ENCODE results near the gene PPFIBP1. TPM values are rescaled to one million over a fixed set of nuclear protein-coding genes. Genes with fewer than 3 reads are reported as not detected.

PPFIBP1 gene
- total and polyA plus RNA-seq, 2 of the 8 experiments (the other 6 are each of a cell fraction or from before 2014, with no cell fraction given): 7.7 to 31.3 TPM

DNA sequence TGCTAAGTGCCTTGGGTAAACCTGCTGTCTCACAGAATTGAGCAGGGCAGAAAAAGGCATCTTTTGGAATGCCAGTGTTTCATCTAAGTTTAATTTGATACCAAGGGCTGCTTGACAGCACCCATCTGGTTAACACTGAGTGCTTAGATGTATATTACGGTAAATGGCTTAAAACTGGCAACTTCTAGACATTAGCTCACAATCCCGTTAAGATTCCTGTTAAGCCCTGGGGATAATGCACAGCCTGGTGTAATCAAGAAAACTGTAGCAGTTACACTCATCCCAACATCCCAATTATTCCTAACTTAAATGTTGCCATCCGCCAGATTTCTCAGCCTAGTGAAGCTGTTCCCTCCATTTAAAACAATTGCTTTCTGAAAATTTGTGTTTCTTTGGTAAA is 29.9 kb downstream of the PPFIBP1 start:
- Histone ChIP-seq H3K9ac (replicated peaks in 1 of 4; ENCODE audit: extremely low read depth in 1 of 4, low read depth in 3 of 4, low read length in 3 of 4) (no peak overlapping the region), H2BK20ac (ENCODE audit: low read length) (no peak overlapping the region), H3K4me1 (replicated peaks in 1 of 4; ENCODE audit: control insufficient read depth in 3 of 4, insufficient read depth in 4 of 4, low read length in 3 of 4) (peaks cover 2 to 9% (median 3%) of the 10 kb centered on the region in 4 experiments; a peak in 2 of 7 replicates), H3K56ac (replicated peaks; ENCODE audit: insufficient read length, low read depth, low read length) (no peak overlapping the region), H3K79me1 (ENCODE audit: low read depth, low read length) (no peaks in the 10 kb centered on the region; the same call in none of the 2 replicates), H2AK5ac (ENCODE audit: low read depth, low read length) (no peak overlapping the region), H3K23me2 (ENCODE audit: low read depth, low read length) (no peaks in the 10 kb centered on the region), H2BK5ac (ENCODE audit: low read depth, low read length) (no peak overlapping the region), H4K91ac (replicated peaks; ENCODE audit: insufficient read length, low read length) (no peak overlapping the region), H3K4me2 (ENCODE audit: insufficient read depth in 1 of 2, low read depth in 2 of 2, low read length in 2 of 2) (no peak overlapping the region), H3K27ac (ENCODE audit: low read depth, low read length) (no peak overlapping the region), H2BK12ac (ENCODE audit: low read depth, low read length) (no peak overlapping the region), H3K4ac (replicated peaks; ENCODE audit: insufficient read length, low read depth, low read length) (no peak overlapping the region), H3K14ac (ENCODE audit: insufficient read length) (no peak overlapping the region), H3K36me3 (ENCODE audit: control insufficient read depth in 2 of 4, insufficient read depth in 4 of 4, low read length in 3 of 4) (no peaks in the 10 kb centered on the region), H4K5ac (ENCODE audit: insufficient read length, low read depth, low read length) (no peak overlapping the region), H3K27me3 (replicated peaks in 1 of 4; ENCODE audit: control insufficient read depth in 3 of 4, extremely low read depth in 1 of 4, insufficient read depth in 3 of 4, low read length in 3 of 4) (no peaks in the 10 kb centered on the region), H3K18ac (ENCODE audit: extremely low read depth, low read length) (no peak overlapping the region), H3K79me2 (ENCODE audit: control insufficient read depth in 1 of 2, insufficient read depth in 2 of 2, low read length in 2 of 2) (peaks cover 0 to 7% of the 10 kb centered on the region in 2 experiments; a peak in 1 of 4 replicates), H3K9me3 (ENCODE audit: insufficient read depth in 2 of 2, low read depth in 1 of 2, low read length in 1 of 2) (no peaks in the 10 kb centered on the region), H2BK120ac (replicated peaks; ENCODE audit: low read depth, low read length) (no peak overlapping the region), H4K8ac (ENCODE audit: extremely low read depth, insufficient read depth, low read length) (no peak overlapping the region), H4K20me1 (replicated peaks in 1 of 2; ENCODE audit: control insufficient read depth in 1 of 2, insufficient read depth in 2 of 2, low read length in 2 of 2) (peaks cover 0 to 3% of the 10 kb centered on the region in 2 experiments), H2BK15ac (ENCODE audit: low read length) (no peak overlapping the region), H3K23ac (ENCODE audit: insufficient read length) (no peak overlapping the region), H3K4me3 (ENCODE audit: extremely low read depth in 1 of 4, insufficient read depth in 2 of 4, low read depth in 3 of 4, low read length in 4 of 4) (no peak overlapping the region), H2AFZ (ENCODE audit: low read length) (no peak overlapping the region)
- 85% methylated on average over 3 of the region's 3 CpGs; no CpG with 5 or more reads in 1 of the 2 experiments for WGBS, 2 experiments (ENCODE audit: extremely low coverage in 1 of 2, insufficient coverage in 1 of 2, insufficient read length in 1 of 2, insufficient replicate concordance in 2 of 2, low coverage in 1 of 2, low lambda C conversion rate in 2 of 2, missing lambda C conversion rate in 1 of 2)
- FAIRE-seq (no peak), DNase-seq (ENCODE audit: low read depth in 1 of 2, low spot score in 2 of 2) (no peak)
- ChIA-PET CTCF (ENCODE audit: partially characterized antibody) (interaction anchor here (2.0 to 2.2 kb wide), 2 partner anchors 8 to 17 kb away, joined by 8 read pairs; no protein-coding TSS in a partner anchor), POLR2A (ENCODE audit: partially characterized antibody) (no interaction called here)
- TF ChIP-seq GTF2F1 (IDR thresholded peaks at IDR 0.05; ENCODE audit: borderline replicate concordance, low read depth, low read length): no peak
- no peak for TF ChIP-seq ASH2L (IDR thresholded peaks at IDR 0.05; ENCODE audit: low read length)
- no peak for TF ChIP-seq SIX5 (IDR thresholded peaks at IDR 0.05; ENCODE audit: low read depth, low read length)
- no peak for TF ChIP-seq TAF7 (optimal IDR thresholded peaks at IDR 0.05; ENCODE audit: borderline replicate concordance, low read depth, low read length)
- TF ChIP-seq YY1 (IDR thresholded peaks at IDR 0.05; ENCODE audit: low read depth, low read length): no peak
- no peak for TF ChIP-seq TEAD4 (IDR thresholded peaks at IDR 0.05; ENCODE audit: low read depth, low read length)
- no peak for TF ChIP-seq SUZ12 (IDR thresholded peaks at IDR 0.05; ENCODE audit: low read length)
- TF ChIP-seq, protein P1, sequence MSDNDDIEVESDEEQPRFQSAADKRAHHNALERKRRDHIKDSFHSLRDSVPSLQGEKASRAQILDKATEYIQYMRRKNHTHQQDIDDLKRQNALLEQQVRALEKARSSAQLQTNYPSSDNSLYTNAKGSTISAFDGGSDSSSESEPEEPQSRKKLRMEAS (IDR thresholded peaks at IDR 0.05): no peak

All from H1 (cell line).